Type B pancreatic cell (in vitro differentiated cells): ENCODE measurements around the gene TP53RK. TPM values are rescaled to one million over a fixed set of nuclear protein-coding genes. Genes with fewer than 3 reads are reported as not detected.

Experiments used
- DNase-seq: peaks from one replicate; pipeline ENCODE4 v3.0.0; 2021; ENCODE audit warnings: mixed read lengths; ENCODE audit not compliant: unreplicated experiment; ENCODE audit errors: extremely low spot score
- H3K27ac Mint-ChIP-seq: 2 replicates; pipeline ENCODE4 v1.8.0; 2021; ENCODE audit warnings: mild to moderate bottlenecking, mixed read lengths
- H3K27me3 Mint-ChIP-seq: 2 replicates; pipeline ENCODE4 v1.8.0; 2021; ENCODE audit warnings: mixed read lengths
- H3K36me3 Mint-ChIP-seq: 2 replicates; pipeline ENCODE4 v1.8.0; 2021; ENCODE audit warnings: mixed read lengths
- H3K4me1 Mint-ChIP-seq: one replicate; pipeline ENCODE4 v1.8.0; 2021; ENCODE audit warnings: mixed read lengths; ENCODE audit not compliant: unreplicated experiment
- H3K4me3 Mint-ChIP-seq: 2 replicates; pipeline ENCODE4 v1.8.0; 2021; ENCODE audit warnings: mild to moderate bottlenecking, mixed read lengths
- H3K9me3 Mint-ChIP-seq: 2 replicates; pipeline ENCODE4 v1.8.0; 2021; ENCODE audit warnings: mixed read lengths
- total RNA-seq: library from RNA; stranded (reverse); gene quantifications from 2 replicates; pipeline ENCODE4 v1.2.1, GENCODE V29; 2021; ENCODE audit warnings: low replicate concordance
- TF ChIP-seq, protein P1 (sequence below): fragments of 200-600 bp; sonication (generic); conservative IDR thresholded peaks from 2 replicates; pipeline ENCODE4 v1.5.0; 2021; ENCODE audit warnings: antibody characterized with exemption, mild to moderate bottlenecking

Gene TP53RK
- total RNA-seq, 1 donor from 2014 or later: 13.6 TPM

DNA sequence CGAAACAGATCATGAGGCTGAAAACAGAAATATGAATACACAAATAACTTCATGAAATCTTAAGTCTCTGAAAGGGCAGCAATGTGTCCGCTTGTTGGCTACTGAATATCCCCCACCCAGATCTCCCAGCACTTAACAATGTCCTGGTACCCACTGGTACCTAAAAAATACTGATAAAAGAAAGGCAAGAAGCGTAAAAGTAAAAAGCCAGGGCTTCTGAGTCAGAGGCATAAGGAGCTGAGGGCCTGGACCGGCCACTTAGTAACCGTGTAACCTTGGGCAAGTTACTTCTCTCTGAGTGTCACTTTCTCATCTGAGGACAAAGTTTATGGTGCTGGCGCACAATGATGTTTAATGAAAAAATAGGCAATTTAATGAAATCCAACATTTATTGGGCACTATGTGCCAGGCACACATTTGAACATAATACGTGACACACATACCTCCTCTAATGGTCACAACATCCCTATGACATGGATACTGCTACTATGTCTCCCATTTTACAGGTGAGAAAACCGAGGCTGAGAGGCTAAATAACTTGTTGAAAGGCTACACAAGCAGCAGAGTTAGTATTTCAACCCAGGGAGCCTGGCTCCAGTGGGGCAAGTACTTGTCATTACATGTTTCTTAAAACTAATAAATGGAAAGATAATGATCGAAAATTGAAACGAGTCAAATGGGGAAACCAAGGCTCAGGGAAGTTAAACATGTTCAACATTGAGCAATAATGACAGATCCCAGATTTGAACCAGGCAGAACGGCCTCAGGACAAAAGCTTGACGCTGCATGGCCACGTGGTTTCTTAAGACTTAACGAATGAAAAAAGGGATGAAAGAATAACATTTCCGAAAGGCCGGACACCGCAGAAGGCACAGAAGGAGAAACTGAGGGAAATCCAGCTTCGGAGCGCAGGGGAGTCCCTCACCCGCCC lies 828 bp downstream of the TP53RK start:
- peaks cover 13% of the 10 kb centered on the region for H3K4me1 Mint-ChIP-seq
- peak overlapping the region; percentile 95 for H3K27ac Mint-ChIP-seq
- peaks cover 16% of the 10 kb centered on the region for H3K36me3 Mint-ChIP-seq
- no peaks in the 10 kb centered on the region for H3K27me3 Mint-ChIP-seq
- peak overlapping the region; percentile 93 for H3K4me3 Mint-ChIP-seq
- no peak for DNase-seq
- H3K9me3 Mint-ChIP-seq: no peaks in the 10 kb centered on the region
- TF ChIP-seq, protein P1, sequence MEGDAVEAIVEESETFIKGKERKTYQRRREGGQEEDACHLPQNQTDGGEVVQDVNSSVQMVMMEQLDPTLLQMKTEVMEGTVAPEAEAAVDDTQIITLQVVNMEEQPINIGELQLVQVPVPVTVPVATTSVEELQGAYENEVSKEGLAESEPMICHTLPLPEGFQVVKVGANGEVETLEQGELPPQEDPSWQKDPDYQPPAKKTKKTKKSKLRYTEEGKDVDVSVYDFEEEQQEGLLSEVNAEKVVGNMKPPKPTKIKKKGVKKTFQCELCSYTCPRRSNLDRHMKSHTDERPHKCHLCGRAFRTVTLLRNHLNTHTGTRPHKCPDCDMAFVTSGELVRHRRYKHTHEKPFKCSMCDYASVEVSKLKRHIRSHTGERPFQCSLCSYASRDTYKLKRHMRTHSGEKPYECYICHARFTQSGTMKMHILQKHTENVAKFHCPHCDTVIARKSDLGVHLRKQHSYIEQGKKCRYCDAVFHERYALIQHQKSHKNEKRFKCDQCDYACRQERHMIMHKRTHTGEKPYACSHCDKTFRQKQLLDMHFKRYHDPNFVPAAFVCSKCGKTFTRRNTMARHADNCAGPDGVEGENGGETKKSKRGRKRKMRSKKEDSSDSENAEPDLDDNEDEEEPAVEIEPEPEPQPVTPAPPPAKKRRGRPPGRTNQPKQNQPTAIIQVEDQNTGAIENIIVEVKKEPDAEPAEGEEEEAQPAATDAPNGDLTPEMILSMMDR: no peak

DNA sequence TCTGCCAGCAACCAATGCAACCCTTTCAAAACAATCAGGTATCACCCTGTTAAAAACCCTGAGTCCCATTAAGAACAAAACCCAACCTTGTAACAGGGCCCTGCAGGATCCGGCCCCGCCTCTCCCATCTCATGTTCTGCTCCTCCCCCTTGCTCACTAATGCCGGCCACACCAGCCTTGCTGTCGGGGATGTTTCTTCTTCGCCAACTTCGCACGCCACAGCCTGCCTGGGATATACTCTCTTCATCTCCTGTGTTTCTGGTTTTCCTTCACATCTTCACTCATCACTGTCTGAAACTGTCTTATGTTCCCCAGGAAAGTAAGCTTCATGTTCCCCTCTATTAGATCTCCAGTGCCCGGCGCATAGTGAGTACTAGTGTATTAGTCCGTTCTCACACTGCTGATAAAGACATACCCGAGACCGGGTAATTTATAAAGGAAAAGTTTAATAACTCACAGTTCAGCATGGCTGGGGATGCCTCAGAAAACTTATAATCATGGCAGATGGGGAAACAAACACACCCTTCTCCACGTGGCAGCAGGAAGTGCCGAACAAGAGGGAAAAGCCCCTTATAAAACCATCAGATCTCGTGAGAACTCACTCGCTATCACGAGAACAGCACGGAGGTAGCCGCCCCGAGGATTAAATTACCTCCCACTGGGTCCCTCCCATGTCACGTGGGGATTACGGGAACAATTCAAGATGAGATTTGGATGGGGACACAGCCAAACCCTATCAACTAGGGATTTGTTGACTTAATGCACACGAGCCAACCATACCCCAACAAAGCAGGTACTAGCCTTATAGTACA lies 5.1 kb downstream of the TP53RK start:
- TF ChIP-seq, protein P1: no peak
- H3K36me3 Mint-ChIP-seq: peaks cover 16% of the 10 kb centered on the region
- peaks cover 33% of the 10 kb centered on the region for H3K4me1 Mint-ChIP-seq
- no peaks in the 10 kb centered on the region for H3K27me3 Mint-ChIP-seq
- peak overlapping the region; percentile 86 for H3K4me3 Mint-ChIP-seq
- H3K9me3 Mint-ChIP-seq: no peaks in the 10 kb centered on the region
- peak; percentile 74 for DNase-seq
- peak overlapping the region; percentile 86 for H3K27ac Mint-ChIP-seq

DNA sequence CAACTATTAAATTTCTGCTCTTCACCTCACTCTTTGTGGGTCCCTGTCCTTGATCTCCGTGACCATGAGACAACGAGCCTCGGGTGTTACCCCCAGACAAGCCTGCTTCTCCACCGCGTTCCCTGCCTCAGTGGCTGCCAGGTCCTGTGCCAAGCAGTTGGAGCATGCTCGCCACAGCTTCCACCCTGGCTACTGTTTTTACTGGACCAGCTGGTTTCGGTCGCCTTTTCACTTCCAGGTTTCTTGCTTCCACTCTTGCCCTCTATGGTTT lies 5.6 kb downstream of the TP53RK start:
- Mint-ChIP-seq H3K9me3 (no peaks in the 10 kb centered on the region), H3K27me3 (no peaks in the 10 kb centered on the region), H3K27ac (peak overlapping the region; percentile 86), H3K4me3 (peak overlapping the region; percentile 86), H3K36me3 (peaks cover 21% of the 10 kb centered on the region), H3K4me1 (peaks cover 33% of the 10 kb centered on the region)
- no peak for DNase-seq
- TF ChIP-seq, protein P1: no peak

DNA sequence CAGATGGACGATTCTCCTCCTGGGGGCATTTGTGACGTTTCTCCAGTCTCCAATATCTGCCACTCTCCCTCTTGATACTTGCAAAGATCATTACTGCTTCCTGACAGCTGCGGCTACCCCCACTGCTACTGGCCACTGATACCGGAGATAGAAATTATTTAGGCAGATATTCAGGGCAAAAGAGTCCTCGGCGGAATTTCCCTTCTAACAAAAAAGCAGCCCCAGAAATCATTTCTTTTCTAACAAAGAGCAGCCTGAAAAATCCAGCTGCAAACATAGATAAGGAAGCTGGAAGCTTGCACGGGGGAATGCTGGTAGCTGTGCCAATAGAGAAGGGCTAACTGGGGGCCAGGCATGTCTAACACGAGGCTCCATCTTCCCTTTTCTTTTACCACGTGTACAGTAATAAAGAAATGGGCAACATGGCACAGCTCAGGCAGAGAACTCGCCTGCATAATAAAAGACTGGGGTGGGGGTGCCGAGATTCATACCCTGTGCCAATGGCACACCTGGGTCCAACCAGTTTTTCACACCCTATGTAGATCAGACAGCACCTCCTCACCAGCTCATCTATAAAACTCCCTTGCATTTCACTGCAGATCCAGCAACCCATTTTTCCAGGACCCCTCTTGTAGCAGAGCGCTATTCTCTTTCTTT lies 6.1 kb downstream of the TP53RK start:
- no peak for DNase-seq
- H3K4me3 Mint-ChIP-seq: peak overlapping the region; percentile 86
- peaks cover 22% of the 10 kb centered on the region for H3K36me3 Mint-ChIP-seq
- H3K27ac Mint-ChIP-seq: peak overlapping the region; percentile 86
- TF ChIP-seq, protein P1: no peak
- H3K9me3 Mint-ChIP-seq: no peaks in the 10 kb centered on the region
- peaks cover 33% of the 10 kb centered on the region for H3K4me1 Mint-ChIP-seq
- no peaks in the 10 kb centered on the region for H3K27me3 Mint-ChIP-seq

DNA sequence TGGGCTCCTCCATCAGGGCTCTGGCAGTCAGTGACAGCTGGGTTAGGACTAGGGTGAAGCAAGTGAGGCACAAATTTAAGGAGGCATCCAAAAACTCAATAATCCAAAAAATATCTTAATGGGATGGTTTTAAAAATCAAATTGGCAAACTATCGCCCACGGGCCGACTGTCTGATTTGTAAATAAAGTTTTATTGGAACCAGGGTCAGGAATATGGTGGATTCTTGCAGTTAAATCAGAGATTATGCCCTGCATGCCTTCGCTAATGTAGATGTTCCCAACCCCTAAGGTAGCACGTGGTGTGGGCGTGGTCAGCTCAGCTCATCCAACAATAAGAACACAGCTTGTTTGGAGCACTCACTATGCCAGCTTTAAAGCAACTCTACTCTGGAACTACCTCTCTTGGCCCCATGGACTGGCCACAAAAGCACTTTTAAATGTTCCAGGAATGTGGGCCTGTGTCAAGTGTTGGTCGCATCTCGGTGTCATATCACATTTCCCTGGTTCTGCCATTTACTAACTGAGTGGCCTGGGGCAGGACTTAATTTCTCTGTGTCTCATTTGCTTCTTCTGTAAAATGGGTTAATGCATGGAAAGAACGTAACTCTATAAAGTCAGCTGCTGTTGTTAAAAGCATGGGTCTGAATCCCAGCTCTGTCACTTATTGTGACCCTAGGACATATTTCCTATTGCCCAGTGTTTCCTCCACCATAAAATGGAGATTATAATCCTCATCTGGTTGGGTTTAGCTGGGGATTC lies 7.0 kb downstream of the TP53RK start:
- peaks cover 33% of the 10 kb centered on the region for H3K4me1 Mint-ChIP-seq
- H3K27ac Mint-ChIP-seq: peak overlapping the region; percentile 35
- DNase-seq: no peak
- H3K27me3 Mint-ChIP-seq: no peaks in the 10 kb centered on the region
- H3K9me3 Mint-ChIP-seq: no peaks in the 10 kb centered on the region
- TF ChIP-seq, protein P1: no peak
- H3K4me3 Mint-ChIP-seq: peak overlapping the region; percentile 86
- peaks cover 22% of the 10 kb centered on the region for H3K36me3 Mint-ChIP-seq
